ENCODE measurements around the gene HLA-DOA.

DNA sequence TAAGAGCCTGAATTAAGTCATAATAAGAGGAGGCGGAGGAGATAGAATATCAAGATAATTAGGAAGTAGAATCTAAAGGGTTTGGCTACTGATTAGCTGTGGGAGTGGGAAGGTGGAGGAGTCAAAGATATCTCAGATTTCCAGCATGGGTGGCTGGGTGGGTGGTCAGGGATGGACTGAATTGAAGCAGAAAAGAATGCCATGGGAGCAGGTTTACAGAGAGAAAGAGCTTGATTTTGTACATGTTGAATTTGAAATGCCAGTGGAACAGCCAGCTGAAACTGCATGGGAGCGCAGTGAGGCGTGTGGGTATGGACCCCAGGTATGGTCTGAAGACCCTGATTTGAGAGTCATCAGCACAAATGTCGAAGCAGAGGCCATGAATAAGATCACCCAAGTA, 55.1 kb downstream of the HLA-DOA start:
- TF ChIP-seq CTCF (IDR thresholded peaks at IDR 0.05 in 4 of 5, conservative IDR thresholded peaks at IDR 0.05 in 1 of 5), result no peak
- no peak for TF ChIP-seq POLR2A (IDR thresholded peaks at IDR 0.05)
